D341Med (cell line): Measurements from ENCODE around the gene RASSF4.

Experiments used
- DNase-seq: peaks from one replicate; pipeline ENCODE4 v3.0.0; 2012; ENCODE audit warnings: low spot score

Gene RASSF4

GRCh38 chr10:44928462-44928861 is 31.1 kb upstream of the RASSF4 start:
- DNase-seq: no peak

DNA sequence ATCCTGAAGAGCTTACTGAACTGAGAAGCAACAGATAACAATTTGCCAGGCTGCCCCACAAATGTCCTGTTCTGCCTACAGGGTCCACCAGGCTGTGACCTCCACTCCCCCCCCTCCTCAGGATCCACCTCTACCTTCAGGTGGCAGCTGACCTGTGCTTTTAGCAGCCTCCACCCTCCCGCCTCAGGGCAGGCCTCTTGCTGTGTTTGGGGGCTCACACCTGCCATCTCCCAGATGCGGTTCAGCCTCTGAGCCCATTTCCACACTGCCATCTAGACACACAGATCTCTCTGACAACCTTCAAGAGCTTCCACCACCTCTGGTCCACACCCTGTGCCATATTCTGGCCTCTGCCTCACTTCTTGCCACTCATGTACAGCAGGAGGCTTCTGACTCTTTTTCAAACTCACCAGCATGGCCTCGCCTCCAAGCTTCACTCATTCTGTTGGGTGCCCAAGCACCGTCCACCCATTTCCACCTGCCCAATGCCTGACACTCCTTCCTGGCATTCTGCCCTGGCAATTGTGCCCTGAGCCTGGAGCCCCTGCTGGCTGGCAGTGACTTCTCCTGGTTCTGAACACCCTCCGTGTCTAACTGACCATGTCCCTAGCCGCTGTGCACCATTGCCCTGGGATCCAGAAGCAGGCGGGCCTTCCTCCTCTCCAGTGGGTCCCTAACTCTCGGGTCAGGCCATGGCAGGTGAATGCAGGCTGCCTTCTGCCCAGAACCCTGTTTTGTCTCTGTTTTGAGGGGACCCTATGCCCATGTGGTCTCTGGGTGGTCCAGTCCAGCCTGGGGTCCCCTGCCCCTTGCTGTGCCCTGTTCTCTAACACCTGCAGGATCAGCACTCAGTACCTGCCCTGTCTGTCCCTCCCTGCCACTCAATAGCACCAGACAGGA is 30.0 kb upstream of the RASSF4 start:
- peak; percentile 18 for DNase-seq

- peak; percentile 8 for DNase-seq
Observed at GRCh38 chr10:44930904-44931620, 28.5 kb upstream of the RASSF4 start.

DNA sequence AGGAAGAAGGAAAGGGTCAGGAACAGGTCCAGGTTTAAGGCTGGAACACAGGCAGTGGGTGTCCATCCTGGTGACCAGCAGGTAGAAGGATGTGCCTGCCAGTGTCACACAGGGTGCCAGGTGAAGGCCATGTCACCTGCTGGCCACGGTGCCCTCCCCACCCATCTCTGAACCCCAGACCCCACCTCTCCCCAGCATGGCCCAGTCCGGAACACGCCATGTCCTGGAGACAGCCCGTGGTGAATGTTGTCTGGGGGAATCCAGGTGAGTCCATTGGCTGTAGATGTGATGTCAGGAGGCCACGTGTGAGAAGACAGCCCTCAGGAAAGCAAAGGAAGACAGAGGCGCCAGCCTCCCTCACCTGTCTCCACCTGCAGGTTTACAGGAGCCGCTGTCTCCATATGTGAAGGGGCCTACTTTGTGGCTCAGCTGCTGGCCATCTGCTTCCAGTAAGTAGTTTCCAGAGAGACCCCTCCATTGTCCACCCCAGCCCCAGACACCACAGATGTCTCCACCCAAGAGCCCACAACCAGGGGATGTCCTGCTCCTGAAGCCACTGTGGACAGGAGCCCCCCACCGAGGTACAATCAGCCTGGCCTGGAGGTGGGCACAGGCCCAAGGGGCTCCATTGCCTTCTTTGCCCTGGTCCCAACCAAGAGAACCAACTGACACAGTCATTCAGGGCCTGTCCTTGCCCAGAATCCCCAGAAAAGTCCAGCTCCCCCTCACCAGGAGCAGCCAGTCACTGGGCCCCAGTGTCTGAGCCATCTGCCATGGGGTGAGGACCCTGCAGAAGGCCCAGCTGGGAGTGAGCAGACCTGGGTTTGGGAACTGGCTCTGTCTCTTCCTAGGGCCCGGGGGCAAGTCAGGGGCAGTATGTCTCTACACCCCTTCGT is 27.7 kb upstream of the RASSF4 start:
- no peak for DNase-seq

DNA sequence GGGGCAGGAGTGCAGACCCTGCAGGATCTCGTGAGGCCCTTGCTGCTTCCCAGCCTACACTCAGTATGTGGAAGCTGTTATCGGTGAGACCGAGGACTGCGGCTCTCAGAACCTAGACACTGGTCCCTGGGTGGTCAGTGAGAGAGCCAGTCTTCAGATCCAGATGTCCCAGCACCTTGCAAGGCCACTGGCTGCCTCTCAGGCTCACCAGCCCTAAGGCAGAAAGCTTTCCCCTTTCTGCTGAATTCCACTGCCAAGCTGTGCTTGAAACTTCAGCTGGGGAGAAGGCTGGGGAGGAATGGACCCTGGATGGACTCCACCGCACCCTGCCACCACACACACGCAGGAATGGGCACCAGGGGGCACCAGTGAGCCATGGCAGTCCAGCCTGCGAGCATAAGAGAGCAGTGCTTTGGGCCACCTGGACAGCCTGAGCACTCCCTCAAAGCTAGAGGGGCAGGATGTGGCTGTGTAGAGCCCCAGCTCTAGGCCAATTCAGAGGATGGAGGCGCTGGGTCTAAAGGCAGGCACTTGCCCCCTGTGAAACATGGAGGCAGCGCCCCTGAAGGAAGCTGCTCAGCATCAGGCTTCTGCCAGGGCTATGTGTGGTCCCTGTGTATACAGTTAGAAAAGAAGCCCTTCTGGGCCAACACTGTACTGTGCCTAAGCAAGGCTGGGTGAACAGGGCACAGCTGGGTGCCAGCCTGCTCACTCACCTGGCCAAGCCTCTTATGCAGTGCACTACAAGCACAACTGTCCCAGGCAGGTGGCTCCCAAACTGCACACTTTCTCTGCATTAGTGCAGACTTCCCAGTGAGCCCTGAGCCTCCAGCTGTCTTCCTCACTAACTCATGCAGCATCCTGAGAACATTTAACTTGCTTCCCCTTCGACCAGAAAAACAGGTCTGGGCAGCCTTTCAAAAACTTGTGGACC is 26.8 kb upstream of the RASSF4 start:
- DNase-seq: peak; percentile 84

- DNase-seq: no peak
Observed at GRCh38 chr10:44933451-44934321, 25.9 kb upstream of the RASSF4 start.

GRCh38 chr10:44934416-44935200 is 25.0 kb upstream of the RASSF4 start:
- DNase-seq: no peak

GRCh38 chr10:44935201-44935965 is 24.2 kb upstream of the RASSF4 start:
- no peak for DNase-seq

DNA sequence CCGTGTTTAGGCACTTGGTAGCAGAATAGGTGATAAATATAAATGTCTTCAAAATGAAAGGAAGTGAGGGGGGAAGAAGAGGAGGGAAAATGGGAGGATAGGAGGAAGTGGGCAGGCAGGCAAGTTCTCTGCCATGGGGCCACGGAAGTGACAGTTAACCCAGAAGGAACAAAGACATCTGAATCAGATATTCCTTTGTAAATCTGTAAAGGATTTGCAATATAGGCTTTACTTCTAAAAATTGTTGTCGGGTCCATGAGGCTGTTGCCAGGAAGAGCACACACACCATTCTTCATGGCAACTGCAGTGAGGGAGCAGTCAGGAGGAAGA is 23.7 kb upstream of the RASSF4 start:
- no peak for DNase-seq

- DNase-seq: no peak
Observed at GRCh38 chr10:44936314-44936975, 23.2 kb upstream of the RASSF4 start.

- DNase-seq: no peak
Observed at GRCh38 chr10:44937196-44938005, 22.2 kb upstream of the RASSF4 start.

GRCh38 chr10:44938956-44939355 is 20.6 kb upstream of the RASSF4 start:
- no peak for DNase-seq

GRCh38 chr10:44939691-44940401 is 19.8 kb upstream of the RASSF4 start:
- DNase-seq: no peak

- DNase-seq: no peak
Observed at GRCh38 chr10:44944354-44944753, 15.2 kb upstream of the RASSF4 start.

GRCh38 chr10:44946205-44946604 is 13.4 kb upstream of the RASSF4 start:
- DNase-seq: no peak

GRCh38 chr10:44947371-44948152 is 12.0 kb upstream of the RASSF4 start:
- no peak for DNase-seq
